Umbilical cord (tissue), 2 donors: Measurements from ENCODE around the gene TSPAN6. TPM values are rescaled to one million over a fixed set of nuclear protein-coding genes. Genes with fewer than 3 reads are reported as not detected.

Experiments
- DNase-seq: peaks from one replicate; pipeline ENCODE4 v3.0.0-alpha.2; 2015; ENCODE audit warnings: low spot score
- total RNA-seq: library from RNA; depleted of rRNA; stranded (reverse); fragments of >200 nt; gene quantifications from one replicate; pipeline ENCODE4 v1.2.3, GENCODE V29; 2014; ENCODE audit warnings: low replicate concordance; ENCODE audit not compliant: insufficient read depth

TSPAN6 gene
- total RNA-seq, 1 donor from 2014 or later, result 38.3 TPM

GRCh38 chrX:100586747-100587146, 49.9 kb downstream of the TSPAN6 start:
- DNase-seq, result no peak

- DNase-seq, result no peak
Observed at GRCh38 chrX:100584611-100585010, 52.0 kb downstream of the TSPAN6 start, which contains the start of gene TNMD. TSS of gene TNMD (plus strand) at chrX:100584936. CDS start at chrX:100585019, 83 bp downstream.

Other genes starting within 250 kb of the TSPAN6 start
- 1.2 TPM for gene PCDH19, start 226.5 kb downstream of the TSPAN6 start, total RNA-seq
- 34.9 TPM for gene TNMD, start 51.9 kb downstream of the TSPAN6 start, total RNA-seq
- gene SRPX2, start 7.4 kb upstream of the TSPAN6 start, total RNA-seq, result 40.0 TPM
- 9.4 TPM for gene SYTL4, start 95.3 kb upstream of the TSPAN6 start, total RNA-seq
- gene CSTF2, start 183.6 kb upstream of the TSPAN6 start, total RNA-seq, result 5.3 TPM
- 0.96 TPM for gene NOX1, start 237.6 kb upstream of the TSPAN6 start, total RNA-seq